NCI-H1436 treated with DMSO at 0.1 percent for 48 hours (cell line): ENCODE data around the gene CHMP3.

ENCODE experiments used
- DNase-seq: peaks from one replicate; lab custom pipeline; 2025; lab: John Stamatoyannopoulos, UW

CHMP3 gene

DNA sequence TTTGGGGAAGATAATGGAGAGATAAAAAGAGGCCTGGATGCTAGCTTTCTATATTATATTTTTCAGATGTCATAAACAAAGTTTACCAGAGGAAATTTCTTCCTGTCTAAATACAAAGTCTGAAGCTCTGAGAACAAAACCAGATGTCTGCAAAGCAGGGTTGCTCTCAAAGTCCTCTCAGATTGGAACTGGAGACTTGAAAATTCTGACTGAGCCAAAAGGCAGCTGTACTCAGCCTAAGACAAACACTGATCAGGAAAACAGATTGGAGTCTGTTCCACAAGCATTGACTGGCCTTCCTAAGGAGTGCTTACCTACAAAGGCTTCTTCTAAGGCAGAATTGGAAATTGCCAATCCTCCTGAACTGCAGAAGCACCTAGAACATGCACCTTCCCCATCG lies 96.9 kb downstream of the CHMP3 start:
- no peak for DNase-seq

DNA sequence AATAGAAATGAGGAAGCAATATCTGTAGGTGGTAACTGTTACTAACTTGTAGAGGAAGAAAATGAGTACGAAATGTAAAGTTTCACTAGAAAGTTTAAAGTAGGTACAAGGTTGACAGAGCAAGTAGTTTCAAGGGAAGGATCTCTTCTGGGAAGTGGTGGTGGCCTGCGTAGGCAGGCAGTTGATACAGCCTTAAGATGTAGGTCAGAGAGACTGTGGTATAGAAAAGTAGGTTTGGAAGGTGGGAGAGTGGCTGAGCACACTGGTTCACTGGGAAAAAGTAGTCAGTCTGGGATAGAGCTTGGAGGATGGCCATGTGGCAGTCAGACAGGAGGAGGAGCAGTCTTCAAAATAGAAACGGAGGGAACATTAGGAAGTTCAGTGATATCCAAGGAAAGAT lies 98.6 kb downstream of the CHMP3 start:
- no peak for DNase-seq

DNA sequence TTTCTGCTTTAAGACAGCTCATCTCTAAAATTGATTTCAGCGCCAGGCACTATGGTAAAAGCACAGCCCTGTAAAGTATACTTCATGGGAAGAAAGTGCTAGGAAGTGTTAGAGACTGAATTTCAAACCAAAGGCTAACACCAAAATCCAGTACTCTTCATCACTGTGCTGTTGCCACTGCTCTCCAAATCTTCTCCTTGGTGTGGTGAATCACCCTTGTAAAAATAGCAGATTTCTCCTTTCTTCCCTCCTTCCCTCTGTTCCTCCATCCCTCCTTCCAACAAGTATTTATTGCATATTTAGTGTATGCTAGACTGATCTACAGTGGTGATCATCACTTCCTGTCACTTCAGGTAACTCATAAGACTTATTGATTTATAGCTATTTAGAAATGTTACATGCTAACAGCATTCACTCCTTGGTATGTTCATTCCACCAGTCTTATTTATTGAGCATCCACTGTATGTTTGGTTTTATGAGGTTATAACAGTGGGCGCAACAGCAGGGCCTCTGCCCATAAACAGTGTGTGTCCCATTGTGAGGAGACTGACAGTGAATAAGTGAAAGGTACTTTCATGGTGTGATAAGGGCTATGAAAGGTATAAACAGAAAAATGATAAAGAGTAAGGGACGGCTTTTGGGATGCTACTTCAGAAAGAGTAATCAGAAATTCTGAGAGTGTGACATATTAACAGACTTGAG lies 102.0 kb downstream of the CHMP3 start:
- DNase-seq, result no peak

DNA sequence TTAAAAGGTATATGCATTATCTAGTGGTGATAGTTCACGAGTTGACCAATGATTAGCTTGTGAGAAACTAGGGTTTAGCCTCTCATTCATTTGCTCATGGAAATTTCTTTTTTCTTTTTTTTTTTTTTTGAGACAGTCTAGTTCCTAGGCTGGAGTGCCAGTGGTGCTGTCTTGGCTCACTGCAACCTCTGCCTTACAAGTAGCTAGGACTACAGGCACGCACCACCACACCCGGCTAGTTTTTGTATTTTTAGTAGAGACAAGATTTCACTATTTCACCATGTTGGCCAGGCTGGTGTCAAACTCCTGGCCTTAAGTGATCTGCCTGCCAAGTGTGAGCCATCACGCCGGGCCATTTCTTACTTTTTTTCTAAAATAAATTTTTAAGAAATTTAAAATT lies 108.1 kb downstream of the CHMP3 start:
- DNase-seq, result no peak

DNA sequence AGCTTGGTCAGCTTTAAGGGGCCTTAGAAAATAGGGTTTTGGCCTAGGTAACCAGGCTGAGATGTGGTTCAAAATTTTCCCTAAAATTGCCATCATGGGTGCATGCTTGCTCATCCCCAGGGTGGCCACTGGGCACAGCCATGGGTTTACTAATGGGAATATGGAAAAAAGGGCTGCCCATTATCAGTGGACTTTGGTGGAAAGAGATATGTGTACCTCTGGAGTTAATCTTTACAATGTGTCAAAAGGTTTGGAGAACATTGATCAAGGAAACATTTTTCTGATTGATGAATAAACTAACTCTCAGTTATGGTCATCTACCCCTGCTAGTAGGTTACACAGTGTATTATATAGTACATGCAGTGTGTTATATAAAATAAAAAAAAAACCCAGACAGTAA lies 109.0 kb downstream of the CHMP3 start:
- DNase-seq, result no peak

DNA sequence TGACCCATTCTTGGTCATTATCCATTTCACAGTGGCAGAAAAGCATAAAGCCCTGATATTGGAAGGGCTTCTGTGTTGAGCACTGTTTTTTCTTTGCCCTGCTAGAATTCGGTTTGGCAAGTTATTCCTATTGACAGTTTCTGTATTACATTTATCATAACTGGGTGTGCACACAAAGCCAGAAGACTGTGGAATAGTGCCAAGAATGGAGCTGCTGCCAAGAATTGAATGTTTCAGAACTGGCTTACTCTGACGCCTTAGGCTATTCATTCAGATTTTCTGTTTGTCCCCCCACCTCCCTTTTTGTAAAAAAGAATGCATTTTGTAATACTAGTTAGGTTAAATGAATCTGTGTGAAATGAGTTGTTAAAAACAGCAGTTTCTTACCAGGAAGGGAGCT lies 109.4 kb downstream of the CHMP3 start:
- DNase-seq, result no peak
